HG03066 (cell line): ENCODE data around the gene NCAM1.

ENCODE experiments used
- ATAC-seq: cut with Tn5 transposase; IDR thresholded peaks from one replicate; pipeline ENCODE4 v1.9.1; 2021; ENCODE audit warnings: low read depth; ENCODE audit not compliant: unreplicated experiment

Gene NCAM1

GRCh38 chr11:113121746-113122145 lies 160.5 kb downstream of the NCAM1 start:
- ATAC-seq, result no peak

GRCh38 chr11:113124006-113124405 lies 162.8 kb downstream of the NCAM1 start:
- no peak for ATAC-seq

GRCh38 chr11:113124578-113124977 lies 163.4 kb downstream of the NCAM1 start:
- no peak for ATAC-seq

- no peak for ATAC-seq
These were observed 168.2 kb downstream of the NCAM1 start for GRCh38 chr11:113129261-113129992.

GRCh38 chr11:113131036-113131775 lies 170.0 kb downstream of the NCAM1 start:
- ATAC-seq, result no peak

GRCh38 chr11:113133071-113133470 lies 171.9 kb downstream of the NCAM1 start:
- ATAC-seq, result no peak

- ATAC-seq, result no peak
These were observed 173.4 kb downstream of the NCAM1 start for GRCh38 chr11:113134626-113135025.

- ATAC-seq, result no peak
These were observed 176.7 kb downstream of the NCAM1 start for GRCh38 chr11:113137713-113138529.

GRCh38 chr11:113138731-113139130 lies 177.5 kb downstream of the NCAM1 start:
- ATAC-seq, result no peak

- no peak for ATAC-seq
These were observed 179.8 kb downstream of the NCAM1 start for GRCh38 chr11:113141010-113141409.

- ATAC-seq, result no peak
These were observed 181.3 kb downstream of the NCAM1 start for GRCh38 chr11:113142508-113142907.

GRCh38 chr11:113147249-113147648 lies 186.0 kb downstream of the NCAM1 start:
- ATAC-seq, result no peak

- no peak for ATAC-seq
These were observed 186.9 kb downstream of the NCAM1 start for GRCh38 chr11:113148076-113148475.

GRCh38 chr11:113148652-113149051 lies 187.4 kb downstream of the NCAM1 start:
- no peak for ATAC-seq

- no peak for ATAC-seq
These were observed 190.3 kb downstream of the NCAM1 start for GRCh38 chr11:113151521-113151920.

GRCh38 chr11:113152500-113152899 lies 191.3 kb downstream of the NCAM1 start:
- ATAC-seq, result no peak

- no peak for ATAC-seq
These were observed 192.6 kb downstream of the NCAM1 start for GRCh38 chr11:113153847-113154246.

- ATAC-seq, result no peak
These were observed 199.0 kb downstream of the NCAM1 start for GRCh38 chr11:113159988-113160807.

GRCh38 chr11:113160808-113161124 lies 199.5 kb downstream of the NCAM1 start:
- no peak for ATAC-seq
